ENCODE measurements around the gene KRTAP5-11.
"Not testable (repeated sequence)": the region's sequence is repeated elsewhere in the genome, so short reads cannot be mapped to it uniquely, and the experiment has no call there.

The KRTAP5-11 gene

GRCh38 chr11:71580057-71581003, 2.3 kb downstream of the KRTAP5-11 start:
- peak; percentile 69 for DNase-seq

- not testable (repeated sequence) for DNase-seq
These were observed 3.2 kb downstream of the KRTAP5-11 start for GRCh38 chr11:71579513-71579912.

GRCh38 chr11:71577469-71578004, 5.1 kb downstream of the KRTAP5-11 start:
- no peak for DNase-seq

GRCh38 chr11:71576688-71577465, 5.8 kb downstream of the KRTAP5-11 start:
- not testable (repeated sequence) for DNase-seq

- no peak for DNase-seq
These were observed 6.8 kb downstream of the KRTAP5-11 start for GRCh38 chr11:71575723-71576424.

GRCh38 chr11:71574418-71574817, 8.3 kb downstream of the KRTAP5-11 start:
- no peak for DNase-seq

GRCh38 chr11:71572811-71573210, 9.9 kb downstream of the KRTAP5-11 start:
- no peak for DNase-seq

GRCh38 chr11:71571101-71571850, 11.4 kb downstream of the KRTAP5-11 start:
- DNase-seq, result not testable (repeated sequence)

- DNase-seq, result no peak
These were observed 13.8 kb downstream of the KRTAP5-11 start for GRCh38 chr11:71568704-71569349.

GRCh38 chr11:71567633-71568032, 15.0 kb downstream of the KRTAP5-11 start:
- DNase-seq, result not testable (repeated sequence)

- not testable (repeated sequence) for DNase-seq
These were observed 15.8 kb downstream of the KRTAP5-11 start for GRCh38 chr11:71566626-71567599.

- no peak for DNase-seq
These were observed 16.5 kb downstream of the KRTAP5-11 start for GRCh38 chr11:71566081-71566620.

- DNase-seq, result no peak
These were observed 17.4 kb downstream of the KRTAP5-11 start, which contains the start of gene KRTAP5-10 for GRCh38 chr11:71565263-71565662. Gene KRTAP5-10 (plus strand): TSS chr11:71565563. CDS start chr11:71565588, 25 bp downstream.

- DNase-seq, result no peak
These were observed 18.2 kb downstream of the KRTAP5-11 start for GRCh38 chr11:71564430-71564829.

GRCh38 chr11:71563406-71563805, 19.3 kb downstream of the KRTAP5-11 start:
- peak; percentile 31 for DNase-seq

GRCh38 chr11:71562120-71562519, 20.6 kb downstream of the KRTAP5-11 start:
- DNase-seq, result peak; percentile 6

GRCh38 chr11:71558996-71559395, 23.7 kb downstream of the KRTAP5-11 start:
- no peak for DNase-seq

- no peak for DNase-seq
These were observed 25.4 kb downstream of the KRTAP5-11 start for GRCh38 chr11:71557257-71557656.

- DNase-seq, result no peak
These were observed 26.7 kb downstream of the KRTAP5-11 start for GRCh38 chr11:71556018-71556417.

- DNase-seq, result no peak
These were observed 27.2 kb downstream of the KRTAP5-11 start for GRCh38 chr11:71555508-71555907.

Measured in fibroblast of skin of right quadriceps (primary cell).